Limb (tissue), 2 donors: ENCODE measurements around the gene DHRS7C.
"Not testable (repeated sequence)": the region's sequence is repeated elsewhere in the genome, so short reads cannot be mapped to it uniquely, and the experiment has no call there.

ENCODE experiments used
- DNase-seq, 2 donors: peaks; one replicate each; pipeline ENCODE4 v3.0.0-alpha.2; 2016; ENCODE audit errors: extremely low spot score in 2 of 2

Gene DHRS7C

GRCh38 chr17:9810100-9810949, 18.9 kb upstream of the DHRS7C start:
- DNase-seq = no peak

GRCh38 chr17:9809409-9809808, 18.0 kb upstream of the DHRS7C start:
- DNase-seq = no peak

GRCh38 chr17:9806699-9807098, 15.3 kb upstream of the DHRS7C start:
- no peak for DNase-seq

DNA sequence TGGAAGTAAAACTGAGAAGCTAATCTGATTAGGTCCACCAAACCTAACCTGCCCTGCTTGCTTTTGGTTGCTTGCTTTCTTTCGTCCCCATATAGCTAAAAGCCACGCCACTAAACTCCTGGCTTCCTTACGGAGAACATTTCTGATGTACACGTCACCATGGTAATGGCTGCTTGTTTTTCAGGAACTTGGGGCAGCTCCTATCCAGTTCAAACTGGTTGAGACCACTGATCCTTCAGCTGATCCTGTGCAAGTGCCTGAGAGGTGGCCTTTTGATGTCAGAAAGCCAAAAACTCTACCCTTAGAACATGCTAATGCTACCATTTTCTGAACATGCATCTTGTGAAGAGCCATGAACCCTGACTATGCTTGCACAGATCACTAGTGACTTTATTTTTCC, 14.4 kb upstream of the DHRS7C start:
- DNase-seq = no peak

DNA sequence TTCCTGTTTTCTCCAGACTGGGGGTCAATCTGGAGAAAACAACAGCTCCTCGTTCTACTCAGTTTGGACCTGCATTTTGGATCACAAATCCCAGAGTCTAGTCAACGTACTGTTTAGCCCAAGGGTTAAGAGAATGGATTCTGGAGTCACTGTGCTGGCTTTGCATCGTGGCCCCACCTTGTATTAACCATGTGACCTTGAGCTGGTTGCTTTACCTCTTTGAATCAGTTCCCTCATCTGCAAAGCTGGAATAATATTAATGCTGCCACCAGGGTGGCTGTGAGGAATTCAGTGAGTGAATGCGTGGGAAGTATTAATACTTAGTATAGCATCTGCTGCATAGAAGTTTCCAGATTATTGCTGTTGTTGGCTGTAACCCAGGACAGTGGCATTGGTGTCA, 11.3 kb upstream of the DHRS7C start:
- no peak for DNase-seq

DNA sequence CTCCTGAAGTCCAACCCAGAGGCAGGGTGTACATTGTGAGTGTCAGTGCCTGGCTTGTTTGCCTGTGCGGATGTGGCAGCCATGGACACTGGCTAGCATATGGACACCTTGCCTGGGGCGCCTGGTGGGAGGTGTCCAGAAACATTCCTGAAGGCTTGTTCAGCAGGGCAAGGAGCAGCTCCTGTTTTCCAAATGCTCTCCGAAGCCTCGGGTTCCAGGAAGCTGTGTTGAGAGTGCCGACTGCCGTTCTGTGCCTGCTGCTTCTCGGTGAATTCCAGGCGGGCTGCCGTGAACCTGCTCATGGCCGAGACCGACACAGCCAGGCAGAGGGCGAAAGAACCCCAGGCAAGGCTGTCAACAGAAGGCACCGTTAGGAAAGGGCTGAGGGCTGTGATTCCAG, 10.9 kb upstream of the DHRS7C start:
- DNase-seq = no peak

GRCh38 chr17:9801505-9801904, 10.1 kb upstream of the DHRS7C start:
- DNase-seq = no peak

DNA sequence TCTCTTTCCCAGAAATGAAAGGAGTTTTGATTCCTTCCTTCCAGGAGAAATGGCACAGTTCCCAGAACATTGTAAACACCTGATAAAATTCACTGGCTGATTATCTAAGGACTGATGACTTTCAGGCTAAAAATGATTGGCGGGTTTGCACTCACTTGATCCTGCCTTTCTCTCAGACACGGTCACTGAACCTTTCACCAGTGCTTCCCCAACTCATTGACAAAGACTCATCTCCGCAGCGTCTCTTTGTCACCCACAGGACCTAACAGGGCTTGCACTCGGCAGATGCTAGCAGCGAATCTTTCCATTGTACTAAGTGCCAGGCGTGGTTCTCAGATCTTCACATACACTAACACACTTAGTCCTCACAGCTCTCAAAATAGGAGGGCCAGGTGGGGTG, 7.3 kb upstream of the DHRS7C start:
- no peak for DNase-seq

DNA sequence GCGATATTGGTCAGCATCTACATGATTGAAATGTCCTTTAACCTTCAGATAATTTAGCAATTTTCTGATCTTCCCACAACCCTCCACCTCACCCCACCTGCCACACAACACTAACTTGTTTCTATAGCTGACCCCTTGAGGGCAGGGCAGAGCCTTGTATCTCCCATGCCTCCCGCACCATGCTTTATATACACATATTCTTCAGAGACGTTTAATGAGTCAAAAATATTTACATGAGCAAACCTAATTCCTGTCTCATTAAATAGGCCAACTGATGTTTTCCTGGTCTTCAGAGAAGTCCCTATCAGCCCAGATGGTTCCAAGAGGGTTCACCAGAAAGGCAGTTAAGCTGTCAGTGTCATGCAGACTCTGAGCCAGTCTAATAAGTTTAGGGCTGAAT, 6.6 kb upstream of the DHRS7C start:
- no peak for DNase-seq

GRCh38 chr17:9792181-9792840, 919 bp upstream of the DHRS7C start:
- DNase-seq = no peak

- no peak for DNase-seq
These were observed 1.1 kb downstream of the DHRS7C start for GRCh38 chr17:9790316-9790715.

DNA sequence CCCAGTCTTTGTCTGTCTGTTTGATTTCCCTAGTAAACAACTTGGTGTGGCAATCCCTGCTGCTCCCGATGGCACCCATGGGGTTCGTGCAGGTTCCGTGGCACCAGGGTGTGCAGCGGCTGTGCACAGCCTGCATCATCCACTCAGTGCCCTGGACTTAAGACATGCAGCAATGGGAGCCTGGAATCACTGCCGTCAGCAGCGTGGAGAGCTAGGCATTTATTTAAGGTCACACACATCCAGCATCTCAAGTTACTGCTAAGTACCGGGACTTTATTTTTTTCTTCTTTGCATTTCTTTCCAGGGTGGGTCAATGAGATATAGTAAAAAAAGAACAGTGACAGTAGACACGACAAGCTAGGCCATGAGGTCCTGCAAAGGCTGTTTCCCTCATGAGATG, 2.8 kb downstream of the DHRS7C start:
- DNase-seq = no peak

DNA sequence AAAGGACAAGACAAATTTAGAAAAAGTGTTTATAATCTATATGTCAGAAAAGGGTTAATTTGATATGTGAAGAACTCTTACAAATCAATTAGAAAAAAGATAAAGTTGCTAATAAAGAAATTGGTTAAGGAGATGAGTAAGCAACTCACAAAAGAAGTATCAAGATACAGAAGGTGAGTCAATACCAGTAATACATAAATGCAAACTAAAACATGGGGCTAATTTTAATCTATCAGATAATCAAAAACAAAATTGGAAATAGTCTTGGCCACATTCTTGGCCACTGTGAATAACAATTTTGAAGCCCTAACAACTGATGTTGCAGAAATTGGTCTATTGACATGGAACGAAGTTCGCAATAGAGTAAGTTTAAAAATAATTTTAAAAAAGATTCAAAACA, 6.8 kb downstream of the DHRS7C start:
- DNase-seq = no peak

GRCh38 chr17:9783465-9783864, 7.9 kb downstream of the DHRS7C start:
- DNase-seq = not testable (repeated sequence)

DNA sequence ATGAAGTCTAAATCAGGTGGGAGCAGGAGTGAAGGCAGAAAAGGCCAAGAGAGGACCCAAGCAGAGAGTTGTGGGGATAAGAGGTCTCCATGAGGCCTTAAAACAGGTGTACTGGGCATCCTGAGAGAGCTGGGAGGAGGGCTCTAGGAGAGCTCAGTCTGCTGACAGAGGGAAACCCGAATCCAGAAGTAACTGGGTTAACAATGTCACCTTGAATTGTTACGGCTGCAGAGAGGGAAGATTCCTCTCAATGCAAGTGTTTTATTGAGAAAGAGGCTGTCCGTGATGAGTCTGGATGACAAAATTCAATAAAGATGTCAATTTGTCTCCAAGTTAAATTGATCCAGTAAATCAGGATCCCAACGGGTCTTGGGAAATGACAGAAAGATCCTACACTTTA, 8.3 kb downstream of the DHRS7C start:
- no peak for DNase-seq

GRCh38 chr17:9780552-9780951, 10.8 kb downstream of the DHRS7C start:
- DNase-seq = no peak

GRCh38 chr17:9776911-9777310, 14.5 kb downstream of the DHRS7C start:
- DNase-seq = no peak

- peak in 1 of 2 donors; percentile 20 for DNase-seq
These were observed 18.7 kb downstream of the DHRS7C start for GRCh38 chr17:9772658-9773057.

GRCh38 chr17:9771465-9771864, 19.9 kb downstream of the DHRS7C start:
- DNase-seq = peak in 1 of 2 donors; percentile 18

DNA sequence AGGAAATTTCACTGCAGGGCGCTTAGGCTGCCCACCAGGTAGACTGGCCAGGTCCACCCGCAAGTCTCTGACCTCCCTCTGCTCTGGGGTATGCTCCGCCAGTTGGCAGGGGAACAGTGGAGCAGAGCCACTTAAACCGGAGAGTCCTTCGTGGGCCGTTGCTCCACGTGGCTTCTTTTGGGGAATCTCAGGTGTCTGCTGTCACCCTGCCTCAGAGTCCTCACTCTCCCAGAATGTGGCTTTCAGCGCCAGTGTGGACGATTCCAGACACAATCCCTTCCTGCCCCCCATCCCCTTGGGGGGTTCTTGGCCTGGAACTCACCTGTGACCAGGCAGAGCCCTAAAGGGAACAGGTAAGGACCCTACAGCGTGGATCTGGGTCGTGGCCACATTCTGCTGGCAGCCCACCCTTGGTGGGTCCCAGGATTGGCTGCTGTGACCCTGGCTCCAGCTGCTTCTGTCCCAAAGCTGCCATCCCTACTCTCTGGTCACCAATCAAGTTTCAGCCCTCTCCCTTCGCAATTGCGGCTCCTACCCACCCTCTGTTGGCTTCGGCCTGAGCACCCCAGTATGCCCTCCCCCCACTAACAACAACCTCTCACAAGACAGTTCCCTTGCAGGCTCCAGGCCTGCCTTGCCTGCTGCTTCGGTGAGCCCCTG, 22.2 kb downstream of the DHRS7C start:
- DNase-seq = no peak

GRCh38 chr17:9768381-9768934, 22.9 kb downstream of the DHRS7C start:
- DNase-seq = peak in 1 of 2 donors; percentile 42

DNA sequence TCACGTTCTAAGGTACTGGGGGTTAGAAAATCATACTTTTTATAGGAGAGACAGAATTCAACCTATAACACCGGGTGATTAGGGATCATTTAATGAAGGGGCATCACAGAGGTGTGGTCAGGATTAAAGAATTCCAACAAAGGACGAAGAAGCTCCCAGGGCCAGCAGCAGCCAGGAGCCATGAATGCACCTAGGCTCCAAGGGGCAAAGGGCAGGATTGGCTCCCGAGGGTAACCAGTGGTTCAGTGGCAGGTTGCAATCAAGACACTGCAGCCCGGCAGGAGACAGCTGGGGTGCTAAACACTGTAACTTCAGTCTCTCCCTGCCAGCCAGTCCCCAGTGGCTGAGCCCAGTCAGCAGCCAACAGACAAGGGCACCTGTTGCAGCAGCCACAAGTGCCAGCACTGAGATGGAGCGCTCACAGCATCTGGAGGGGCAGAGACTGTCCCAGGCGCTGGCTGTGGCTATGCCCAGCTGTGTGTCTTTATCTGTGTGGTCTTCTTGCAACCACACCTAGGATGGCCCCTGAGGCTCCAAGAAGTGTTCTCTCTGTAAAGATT, 23.9 kb downstream of the DHRS7C start:
- no peak for DNase-seq
